ENCODE results near the gene KRTAP19-1. TPM values are rescaled to one million over a fixed set of nuclear protein-coding genes. Genes with fewer than 3 reads are reported as not detected.
"Not testable (repeated sequence)": the region's sequence is repeated elsewhere in the genome, so short reads cannot be mapped to it uniquely, and the experiment has no call there.

Gene KRTAP19-1
- not detected in 2 replicates for total RNA-seq
- long read RNA-seq = 0 reads

DNA sequence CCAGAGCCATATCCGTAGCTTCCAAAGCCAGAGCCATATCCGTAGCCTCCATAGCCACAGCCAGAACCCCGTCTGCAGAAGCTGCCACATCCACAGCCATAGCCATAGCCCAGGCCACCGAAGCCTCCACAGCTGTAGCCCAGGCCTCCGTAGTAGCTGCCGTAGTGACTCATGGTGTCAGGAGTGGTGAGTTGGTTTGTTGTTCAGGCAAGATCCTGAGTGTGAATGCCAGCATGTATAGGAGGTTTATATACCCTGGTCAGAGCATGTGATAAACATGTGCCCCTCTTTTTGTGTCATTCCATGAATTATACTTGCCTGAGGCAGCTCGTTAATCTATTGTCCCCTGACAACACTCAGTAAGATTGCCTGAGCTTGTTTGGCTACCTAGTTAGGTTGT is at the start of gene KRTAP19-1:
TSS of gene KRTAP19-1 (minus strand) at position 223 of the 400 bp plus-strand sequence. CDS start at position 173, 50 bp downstream.
- H3K4me3 Mint-ChIP-seq (ENCODE audit: unreplicated experiment) = no peak within 1 kb of the TSS
- no peak for DNase-seq (ENCODE audit: extremely low spot score, unreplicated experiment)
- no peak within 1 kb of the TSS for H3K27ac Mint-ChIP-seq (ENCODE audit: unreplicated experiment)
- H3K9me3 Mint-ChIP-seq (ENCODE audit: unreplicated experiment) = no peaks in the 10 kb centered on the region
- no peaks in the 10 kb centered on the region for H3K36me3 Mint-ChIP-seq (ENCODE audit: unreplicated experiment)
- H3K4me1 Mint-ChIP-seq (ENCODE audit: unreplicated experiment) = no peaks in the 10 kb centered on the region
- TF ChIP-seq, protein P1, sequence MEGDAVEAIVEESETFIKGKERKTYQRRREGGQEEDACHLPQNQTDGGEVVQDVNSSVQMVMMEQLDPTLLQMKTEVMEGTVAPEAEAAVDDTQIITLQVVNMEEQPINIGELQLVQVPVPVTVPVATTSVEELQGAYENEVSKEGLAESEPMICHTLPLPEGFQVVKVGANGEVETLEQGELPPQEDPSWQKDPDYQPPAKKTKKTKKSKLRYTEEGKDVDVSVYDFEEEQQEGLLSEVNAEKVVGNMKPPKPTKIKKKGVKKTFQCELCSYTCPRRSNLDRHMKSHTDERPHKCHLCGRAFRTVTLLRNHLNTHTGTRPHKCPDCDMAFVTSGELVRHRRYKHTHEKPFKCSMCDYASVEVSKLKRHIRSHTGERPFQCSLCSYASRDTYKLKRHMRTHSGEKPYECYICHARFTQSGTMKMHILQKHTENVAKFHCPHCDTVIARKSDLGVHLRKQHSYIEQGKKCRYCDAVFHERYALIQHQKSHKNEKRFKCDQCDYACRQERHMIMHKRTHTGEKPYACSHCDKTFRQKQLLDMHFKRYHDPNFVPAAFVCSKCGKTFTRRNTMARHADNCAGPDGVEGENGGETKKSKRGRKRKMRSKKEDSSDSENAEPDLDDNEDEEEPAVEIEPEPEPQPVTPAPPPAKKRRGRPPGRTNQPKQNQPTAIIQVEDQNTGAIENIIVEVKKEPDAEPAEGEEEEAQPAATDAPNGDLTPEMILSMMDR (IDR thresholded peaks at IDR 0.05) = no peak
- H3K27me3 Mint-ChIP-seq (ENCODE audit: unreplicated experiment) = peaks cover 3% of the 10 kb centered on the region

- Mint-ChIP-seq H3K4me3 (ENCODE audit: unreplicated experiment) (no peak overlapping the region), H3K27ac (ENCODE audit: unreplicated experiment) (no peak overlapping the region), H3K9me3 (ENCODE audit: unreplicated experiment) (peaks cover 7% of the 10 kb centered on the region), H3K27me3 (ENCODE audit: unreplicated experiment) (no peaks in the 10 kb centered on the region), H3K36me3 (ENCODE audit: unreplicated experiment) (no peaks in the 10 kb centered on the region), H3K4me1 (ENCODE audit: unreplicated experiment) (no peaks in the 10 kb centered on the region)
- TF ChIP-seq, protein P1 (IDR thresholded peaks at IDR 0.05) = no peak
- DNase-seq (ENCODE audit: extremely low spot score, unreplicated experiment) = no peak
Observed at GRCh38 chr21:30518876-30519275, 38.7 kb upstream of the KRTAP19-1 start.

DNA sequence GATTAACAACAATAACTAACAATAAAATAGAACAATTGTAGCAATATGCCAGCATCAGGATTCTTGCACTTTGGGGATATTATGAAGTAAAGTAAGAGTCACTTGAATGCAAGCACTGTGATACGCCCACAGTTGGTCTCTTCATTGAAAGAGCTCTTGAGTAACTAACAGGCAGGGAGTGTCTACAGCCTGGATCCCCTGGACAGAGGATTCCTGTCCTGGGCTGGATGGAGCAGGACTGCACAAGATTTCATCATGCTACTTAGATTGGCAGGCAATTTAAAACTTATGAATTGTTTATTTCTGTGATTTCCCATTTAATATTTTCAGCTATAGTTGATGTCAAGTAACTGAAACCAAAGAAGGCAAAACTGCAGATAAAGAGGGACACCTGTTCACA is 35.5 kb upstream of the KRTAP19-1 start:
- Mint-ChIP-seq H3K9me3 (ENCODE audit: unreplicated experiment) (peaks cover 7% of the 10 kb centered on the region), H3K27ac (ENCODE audit: unreplicated experiment) (no peak overlapping the region), H3K4me1 (ENCODE audit: unreplicated experiment) (no peaks in the 10 kb centered on the region), H3K27me3 (ENCODE audit: unreplicated experiment) (no peaks in the 10 kb centered on the region), H3K4me3 (ENCODE audit: unreplicated experiment) (no peak overlapping the region), H3K36me3 (ENCODE audit: unreplicated experiment) (no peaks in the 10 kb centered on the region)
- TF ChIP-seq, protein P1 (IDR thresholded peaks at IDR 0.05) = no peak
- DNase-seq (ENCODE audit: extremely low spot score, unreplicated experiment) = no peak

DNA sequence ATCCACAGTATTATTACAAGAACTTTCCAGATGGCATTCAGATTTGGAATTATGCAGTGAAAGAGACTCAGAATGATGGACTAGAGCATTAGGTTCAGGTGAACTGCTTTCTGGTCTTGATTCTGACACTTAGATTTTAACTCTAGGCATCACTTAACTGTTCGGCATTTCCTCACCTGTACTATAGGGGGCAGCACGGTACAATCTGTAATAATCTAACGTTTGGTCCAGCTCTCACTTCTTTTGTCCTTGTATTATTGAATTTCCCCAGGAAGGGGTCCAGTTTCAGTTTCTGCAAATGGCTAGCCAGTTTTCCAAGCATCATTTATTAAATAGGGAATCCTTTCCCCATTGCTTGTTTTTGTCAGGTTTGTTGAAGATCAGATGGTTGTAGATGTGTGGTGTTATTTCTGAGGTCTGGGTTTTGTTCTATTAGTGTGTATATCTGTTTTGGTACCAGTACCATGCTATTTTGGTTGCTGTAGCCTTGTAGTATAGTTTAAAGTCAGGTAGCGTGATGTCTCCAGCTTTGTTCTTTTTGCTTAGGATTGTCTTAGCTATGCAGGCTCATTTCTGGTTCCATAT is 25.5 kb upstream of the KRTAP19-1 start:
- peaks cover 13% of the 10 kb centered on the region for H3K9me3 Mint-ChIP-seq (ENCODE audit: unreplicated experiment)
- TF ChIP-seq, protein P1 (IDR thresholded peaks at IDR 0.05) = peak; percentile 7

GRCh38 chr21:30502041-30502440 is 21.9 kb upstream of the KRTAP19-1 start, which contains the start of gene KRTAP19-5:
TSS of gene KRTAP19-5 (minus strand) at chr21:30502141. CDS start at chr21:30502090, 51 bp downstream.
- Mint-ChIP-seq H3K9me3 (ENCODE audit: unreplicated experiment) (peaks cover 5% of the 10 kb centered on the region), H3K36me3 (ENCODE audit: unreplicated experiment) (no peaks in the 10 kb centered on the region), H3K27ac (ENCODE audit: unreplicated experiment) (no peak within 1 kb of the TSS), H3K4me3 (ENCODE audit: unreplicated experiment) (no peak within 1 kb of the TSS), H3K27me3 (ENCODE audit: unreplicated experiment) (no peaks in the 10 kb centered on the region), H3K4me1 (ENCODE audit: unreplicated experiment) (no peaks in the 10 kb centered on the region)
- TF ChIP-seq, protein P1 (IDR thresholded peaks at IDR 0.05) = no peak
- no peak for DNase-seq (ENCODE audit: extremely low spot score, unreplicated experiment)

More for the DNA sequence above, 25.5 kb upstream of the KRTAP19-1 start:
- not testable (repeated sequence) for H3K36me3 Mint-ChIP-seq (ENCODE audit: unreplicated experiment); H3K27me3 Mint-ChIP-seq (ENCODE audit: unreplicated experiment); H3K27ac Mint-ChIP-seq (ENCODE audit: unreplicated experiment); DNase-seq (ENCODE audit: extremely low spot score, unreplicated experiment); H3K4me3 Mint-ChIP-seq (ENCODE audit: unreplicated experiment); H3K4me1 Mint-ChIP-seq (ENCODE audit: unreplicated experiment)

Data from osteocyte (in vitro differentiated cells).